K562 (cell line): ENCODE results near the gene P2RX3. TPM values are rescaled to one million over a fixed set of nuclear protein-coding genes. Genes with fewer than 3 reads are reported as not detected.

ENCODE experiments used
- ATAC-seq: fragments of 200-7000 bp; cut with Tn5 transposase; 3 replicates; pipeline ENCODE4 v1.9.1; 2020; ENCODE audit warnings: moderate library complexity
- BruUV-seq: library from RNA; stranded (reverse); fragments of 400-500 nt; replicated peaks from 2 replicates; lab custom pipeline; 2021; lab: Mats Ljungman, UMichigan
- CTCF ChIA-PET: fragments of 300-600 bp; formaldehyde crosslinking; extraction: SDS; loops from one replicate; lab custom pipeline; 2021; ENCODE audit warnings: low intra/inter-chr PET ratio; lab: Yijun Ruan, JAX
- POLR2A ChIA-PET: fragments of 300-600, 350-650 bp; sonication (Branson Sonifier 250); formaldehyde crosslinking; extraction: SDS; loops from one replicate; lab custom pipeline; 2021; ENCODE audit warnings: antibody characterized with exemption, inconsistent platforms; lab: Yijun Ruan, JAX
- DNase-seq, 4 experiments: peaks; one replicate each; pipeline versions ENCODE4 v3.0.0 to v3.0.0-alpha.2; 2011 to 2018; ENCODE audit warnings: low spot score in 3 of 4, mixed read lengths in 3 of 4; ENCODE audit errors: extremely low read depth in 1 of 4
- FAIRE-seq: peaks from 2 replicates; lab custom pipeline; 2011; peaks lifted over from hg19 to GRCh38; lab: Jason Lieb, UNC
- H2AFZ ChIP-seq: 2 replicates; pipeline ENCODE4 v1.6.0; 2011; ENCODE audit warnings: low read depth, low read length, control low read depth, inconsistent platforms
- H3K27ac ChIP-seq: fragments of 200-600 bp; 3 replicates; pipeline ENCODE4 v1.8.0; 2011; ENCODE audit warnings: low read depth, mild to moderate bottlenecking, control low read depth, inconsistent platforms, low read length, moderate library complexity, mixed read lengths; ENCODE audit errors: extremely low read depth
- H3K27me3 ChIP-seq, 2 experiments: fragments of 300-600 bp in 1 of 2; 2 replicates in 1 of 2; 3 replicates in 1 of 2; pipeline versions ENCODE4 v1.6.0 to v1.8.0; 2011; ENCODE audit warnings: inconsistent platforms in 2 of 2, low read length in 2 of 2, mild to moderate bottlenecking in 1 of 2, mixed read lengths in 1 of 2, moderate library complexity in 1 of 2; ENCODE audit not compliant: control insufficient read depth in 2 of 2, insufficient read depth in 2 of 2
- H3K36me3 ChIP-seq: fragments of 300-600 bp; 3 replicates; pipeline ENCODE4 v1.8.0; 2011; ENCODE audit warnings: mild to moderate bottlenecking, low read length, inconsistent platforms; ENCODE audit not compliant: control insufficient read depth, insufficient read depth
- H3K4me1 ChIP-seq, 2 experiments: fragments of 200-600 bp in 1 of 2; replicated peaks in 1 of 2; 2 replicates in 1 of 2; 3 replicates in 1 of 2; pipeline versions ENCODE4 v1.5.1 to v1.8.0; 2011; ENCODE audit warnings: inconsistent platforms in 2 of 2, low read length in 2 of 2, mild to moderate bottlenecking in 1 of 2, mixed read lengths in 1 of 2, moderate library complexity in 1 of 2; ENCODE audit not compliant: control insufficient read depth in 2 of 2, insufficient read depth in 2 of 2
- H3K4me2 ChIP-seq: 2 replicates; pipeline ENCODE4 v1.6.1; 2011; ENCODE audit warnings: low read length, control low read depth, inconsistent platforms, mixed read lengths; ENCODE audit not compliant: insufficient read depth
- H3K4me3 ChIP-seq: fragments of 200-600 bp; sonication (generic), shearing (Covaris generic); 2 replicates; pipeline ENCODE4 v1.5.1; 2016; ENCODE audit warnings: control low read depth, inconsistent platforms
- H3K79me2 ChIP-seq: fragments of 200-600 bp; 3 replicates; pipeline ENCODE4 v1.8.0; 2011; ENCODE audit warnings: low read length, inconsistent platforms; ENCODE audit not compliant: control insufficient read depth, insufficient read depth
- H3K9ac ChIP-seq, 2 experiments: 2 replicates each; pipeline versions ENCODE4 v1.6.0 to v1.6.1; 2011; ENCODE audit warnings: low read depth in 2 of 2, low read length in 2 of 2, control low read depth in 1 of 2, inconsistent platforms in 1 of 2, mild to moderate bottlenecking in 1 of 2, mixed read lengths in 1 of 2; ENCODE audit not compliant: insufficient read depth in 1 of 2
- H3K9me1 ChIP-seq: one replicate; pipeline ENCODE4 v1.6.0; 2011; ENCODE audit warnings: inconsistent platforms, mild to moderate bottlenecking, low read length, moderate library complexity; ENCODE audit not compliant: control insufficient read depth, insufficient read depth
- H3K9me3 ChIP-seq: replicated peaks from 2 replicates; pipeline ENCODE4 v1.5.1; 2011; ENCODE audit warnings: low read depth, low read length, inconsistent platforms; ENCODE audit not compliant: control insufficient read depth, insufficient read depth
- H4K20me1 ChIP-seq: replicated peaks from 2 replicates; pipeline ENCODE4 v1.6.1; 2011; ENCODE audit warnings: low read length, inconsistent platforms, mixed read lengths; ENCODE audit not compliant: control insufficient read depth, insufficient read depth
- BRF1 ChIP-seq: IDR thresholded peaks from 3 replicates; pipeline ENCODE4 v1.6.1; 2011; ENCODE audit warnings: borderline replicate concordance, mild to moderate bottlenecking; ENCODE audit not compliant: insufficient read length; ENCODE audit errors: extremely low read depth
- LEF1 ChIP-seq: fragments of 450-650 bp; IDR thresholded peaks from 2 replicates; pipeline ENCODE4 v1.6.1; 2016; ENCODE audit warnings: mild to moderate bottlenecking
- SMAD3 ChIP-seq: fragments of 450-650 bp; formaldehyde crosslinking; conservative IDR thresholded peaks from 2 replicates; pipeline ENCODE4 v1.4.0; 2020; ENCODE audit warnings: mild to moderate bottlenecking
- SOX6 ChIP-seq: fragments of 450-650 bp; IDR thresholded peaks from 2 replicates; pipeline ENCODE4 v1.6.1; 2014; ENCODE audit warnings: mild to moderate bottlenecking
- WGBS: fragments of 100-300 bp; shearing (Covaris generic); methylation state at CpG from one replicate; pipeline ENCODE4 v1.1.6; 2016; ENCODE audit warnings: low coverage, mixed read lengths; ENCODE audit not compliant: insufficient coverage; ENCODE audit errors: missing lambda C conversion rate; 5-methylcytosine and 5-hydroxymethylcytosine counted together
- in situ Hi-C: fragments of 300-500 bp; cut with MboI; formaldehyde crosslinking; loops from 4 replicates; pipeline ENCODE4 v1.15.0; 2018; ENCODE audit warnings: inconsistent platforms, mixed read lengths
- intact Hi-C: fragments of 100-400 bp; cut with micrococcal nuclease; formaldehyde crosslinking; loops from 2 replicates; pipeline ENCODE4 v1.14.2; 2022
- polyA plus RNA-seq, 8 experiments: library from polyadenylated mRNA; depleted of rRNA in 4 of 8; stranded (reverse) in 5 of 8; unstranded in 3 of 8; fragments of >200 nt; fragmentation: Nextera tagmentation in 2 of 8; fragmentation: Illumina TruSeq in 1 of 8; extraction: Ambion mirVana in 2 of 8; extraction: Trizol in 1 of 8; gene quantifications; 2 replicates each; pipeline versions ENCODE4 v1.2.1 to v1.2.3, GENCODE V29; 2011 to 2014; ENCODE audit warnings: inconsistent platforms in 1 of 8, missing spikeins in 1 of 8
- total RNA-seq, 7 experiments: library from RNA; depleted of rRNA in 6 of 7; stranded (reverse); fragments of >200 nt in 6 of 7; fragmentation: Illumina TruSeq in 2 of 7; extraction: Trizol in 2 of 7; gene quantifications; 2 replicates each; pipeline versions ENCODE4 v1.2.1 to v1.2.3, GENCODE V29; 2011 to 2021; ENCODE audit warnings: low replicate concordance in 1 of 7
- TF ChIP-seq, protein P1 (sequence below): sonication (generic); formaldehyde crosslinking; IDR thresholded peaks from 2 replicates; pipeline ENCODE4 v1.8.0; 2022; ENCODE audit warnings: mild to moderate bottlenecking, missing genetic modification reagents
- TF ChIP-seq, protein P2 (sequence below): sonication (generic); formaldehyde crosslinking; IDR thresholded peaks from 2 replicates; pipeline ENCODE4 v1.8.0; 2023; ENCODE audit warnings: mild to moderate bottlenecking, missing genetic modification reagents
- TF ChIP-seq, protein P3 (sequence below): fragments of 450-650 bp; IDR thresholded peaks from 2 replicates; pipeline ENCODE4 v1.6.1; 2017; ENCODE audit warnings: antibody characterized with exemption
- TF ChIP-seq, protein P4 (sequence below), 2 experiments: fragments of 450-650 bp; IDR thresholded peaks; 2 replicates each; pipeline ENCODE4 v1.6.1; 2018; ENCODE audit warnings: mild to moderate bottlenecking in 2 of 2, low read depth in 1 of 2; ENCODE audit not compliant: partially characterized antibody in 2 of 2

The P2RX3 gene
- total and polyA plus RNA-seq, 9 of the 15 experiments (the other 6 are each of a cell fraction or from before 2014, with no cell fraction given): not detected

DNA sequence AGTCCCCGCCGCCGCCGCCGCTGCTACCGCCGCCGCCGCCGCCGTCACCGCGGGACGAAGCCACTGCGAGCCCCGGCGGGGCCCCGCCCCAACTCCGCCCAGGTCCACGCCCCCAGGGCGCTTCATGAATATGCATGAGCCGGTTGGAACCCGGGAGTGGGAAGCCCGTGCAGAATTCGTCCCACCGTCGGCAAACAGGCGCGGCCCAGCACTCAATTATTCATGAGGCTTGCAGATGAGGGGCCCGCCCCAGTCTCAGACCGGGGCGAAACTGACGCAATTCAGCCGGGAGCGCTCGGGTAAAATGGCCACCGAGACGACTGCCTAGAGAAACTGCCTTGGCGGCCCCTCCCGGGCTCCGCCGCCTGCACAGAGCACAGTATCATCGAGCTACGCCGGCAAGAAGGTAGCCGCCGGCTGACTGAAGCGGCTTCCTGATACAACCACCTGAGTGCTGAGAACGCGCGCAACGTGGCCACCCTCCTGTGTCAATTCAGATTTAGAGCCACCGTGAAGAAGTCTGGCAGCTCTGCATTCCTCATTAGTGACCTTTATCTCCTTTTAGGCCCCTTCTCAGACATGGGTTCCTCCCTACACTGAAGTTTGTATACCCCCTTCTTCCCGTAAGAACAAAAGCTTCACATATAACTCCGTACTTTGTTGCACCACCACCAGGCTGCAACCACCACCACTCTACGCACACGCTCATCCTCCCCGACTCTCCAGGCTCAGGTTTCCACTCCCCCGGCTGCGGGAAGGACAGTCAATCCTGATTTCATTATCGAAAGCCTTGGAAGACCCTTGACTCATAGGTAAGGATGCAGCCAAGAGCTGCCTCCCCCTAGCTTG lies 13.0 kb upstream of the P2RX3 start, which contains the start of gene TNKS1BP1 (continued):
- TF ChIP-seq, protein P1, sequence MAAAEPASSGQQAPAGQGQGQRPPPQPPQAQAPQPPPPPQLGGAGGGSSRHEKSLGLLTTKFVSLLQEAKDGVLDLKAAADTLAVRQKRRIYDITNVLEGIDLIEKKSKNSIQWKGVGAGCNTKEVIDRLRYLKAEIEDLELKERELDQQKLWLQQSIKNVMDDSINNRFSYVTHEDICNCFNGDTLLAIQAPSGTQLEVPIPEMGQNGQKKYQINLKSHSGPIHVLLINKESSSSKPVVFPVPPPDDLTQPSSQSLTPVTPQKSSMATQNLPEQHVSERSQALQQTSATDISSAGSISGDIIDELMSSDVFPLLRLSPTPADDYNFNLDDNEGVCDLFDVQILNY: no peak
- 0 out of 2 replicates have a peak, but pooled peaks have one; percentile 19 for TF ChIP-seq SOX6
- TF ChIP-seq, protein P2, sequence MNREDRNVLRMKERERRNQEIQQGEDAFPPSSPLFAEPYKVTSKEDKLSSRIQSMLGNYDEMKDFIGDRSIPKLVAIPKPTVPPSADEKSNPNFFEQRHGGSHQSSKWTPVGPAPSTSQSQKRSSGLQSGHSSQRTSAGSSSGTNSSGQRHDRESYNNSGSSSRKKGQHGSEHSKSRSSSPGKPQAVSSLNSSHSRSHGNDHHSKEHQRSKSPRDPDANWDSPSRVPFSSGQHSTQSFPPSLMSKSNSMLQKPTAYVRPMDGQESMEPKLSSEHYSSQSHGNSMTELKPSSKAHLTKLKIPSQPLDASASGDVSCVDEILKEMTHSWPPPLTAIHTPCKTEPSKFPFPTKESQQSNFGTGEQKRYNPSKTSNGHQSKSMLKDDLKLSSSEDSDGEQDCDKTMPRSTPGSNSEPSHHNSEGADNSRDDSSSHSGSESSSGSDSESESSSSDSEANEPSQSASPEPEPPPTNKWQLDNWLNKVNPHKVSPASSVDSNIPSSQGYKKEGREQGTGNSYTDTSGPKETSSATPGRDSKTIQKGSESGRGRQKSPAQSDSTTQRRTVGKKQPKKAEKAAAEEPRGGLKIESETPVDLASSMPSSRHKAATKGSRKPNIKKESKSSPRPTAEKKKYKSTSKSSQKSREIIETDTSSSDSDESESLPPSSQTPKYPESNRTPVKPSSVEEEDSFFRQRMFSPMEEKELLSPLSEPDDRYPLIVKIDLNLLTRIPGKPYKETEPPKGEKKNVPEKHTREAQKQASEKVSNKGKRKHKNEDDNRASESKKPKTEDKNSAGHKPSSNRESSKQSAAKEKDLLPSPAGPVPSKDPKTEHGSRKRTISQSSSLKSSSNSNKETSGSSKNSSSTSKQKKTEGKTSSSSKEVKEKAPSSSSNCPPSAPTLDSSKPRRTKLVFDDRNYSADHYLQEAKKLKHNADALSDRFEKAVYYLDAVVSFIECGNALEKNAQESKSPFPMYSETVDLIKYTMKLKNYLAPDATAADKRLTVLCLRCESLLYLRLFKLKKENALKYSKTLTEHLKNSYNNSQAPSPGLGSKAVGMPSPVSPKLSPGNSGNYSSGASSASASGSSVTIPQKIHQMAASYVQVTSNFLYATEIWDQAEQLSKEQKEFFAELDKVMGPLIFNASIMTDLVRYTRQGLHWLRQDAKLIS (CRISPR knock-in tag): peak; percentile 37; the same call in 1 of the 2 replicates

DNA sequence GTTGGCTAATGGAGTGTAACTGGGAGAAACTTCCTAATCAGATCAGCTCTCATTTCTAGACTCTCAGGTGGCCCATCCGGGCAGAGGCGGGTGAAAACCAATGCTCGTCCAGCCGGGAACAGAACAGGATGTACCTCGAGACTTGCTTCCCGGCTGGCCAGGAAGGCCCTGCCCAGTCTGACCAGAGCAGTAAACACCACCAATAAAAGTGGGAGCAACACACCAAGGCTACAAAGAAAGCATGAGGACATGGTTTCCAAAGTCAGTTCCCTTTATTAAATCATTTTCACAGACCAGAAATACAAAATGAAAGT lies 12.5 kb upstream of the P2RX3 start:
- H2AFZ ChIP-seq: peak overlapping the region; percentile 64
- DNase-seq (no peak), FAIRE-seq (no peak), ATAC-seq (peak; percentile 3)
- H3K27ac ChIP-seq: peak overlapping the region; percentile 88
- in situ Hi-C loops (no loop called here), intact Hi-C loops (loop anchor here (5.0 kb wide), 1 partner anchor 48 kb away; no protein-coding TSS in a partner anchor)
- H4K20me1 ChIP-seq: peaks cover 7% of the 10 kb centered on the region
- H3K9me1 ChIP-seq: peaks cover 7% of the 10 kb centered on the region
- peak overlapping the region; percentile 90 for H3K4me2 ChIP-seq
- H3K27me3 ChIP-seq: no peaks in the 10 kb centered on the region
- H3K36me3 ChIP-seq: peaks cover 61% of the 10 kb centered on the region
- 13% methylated on average over 6 of the region's 6 CpGs for WGBS
- H3K9ac ChIP-seq: peak overlapping the region; percentile 71 to 91
- BruUV-seq: no TSS peak
- H3K9me3 ChIP-seq: no peaks in the 10 kb centered on the region
- POLR2A ChIA-PET: interaction anchor here (0.6 to 6.3 kb wide), 12 partner anchors 10 to 506 kb away, joined by 3 to 68 read pairs (median 4); partner anchors contain the start of genes SLC43A1 and SSRP1
- peaks cover 31% of the 10 kb centered on the region for H3K79me2 ChIP-seq
- H3K4me3 ChIP-seq: peak overlapping the region; percentile 60
- CTCF ChIA-PET: no interaction called here
- peaks cover 46 to 49% of the 10 kb centered on the region in 2 experiments for H3K4me1 ChIP-seq
- TF ChIP-seq SMAD3 (CRISPR knock-in tag): no peak
- TF ChIP-seq, protein P3, sequence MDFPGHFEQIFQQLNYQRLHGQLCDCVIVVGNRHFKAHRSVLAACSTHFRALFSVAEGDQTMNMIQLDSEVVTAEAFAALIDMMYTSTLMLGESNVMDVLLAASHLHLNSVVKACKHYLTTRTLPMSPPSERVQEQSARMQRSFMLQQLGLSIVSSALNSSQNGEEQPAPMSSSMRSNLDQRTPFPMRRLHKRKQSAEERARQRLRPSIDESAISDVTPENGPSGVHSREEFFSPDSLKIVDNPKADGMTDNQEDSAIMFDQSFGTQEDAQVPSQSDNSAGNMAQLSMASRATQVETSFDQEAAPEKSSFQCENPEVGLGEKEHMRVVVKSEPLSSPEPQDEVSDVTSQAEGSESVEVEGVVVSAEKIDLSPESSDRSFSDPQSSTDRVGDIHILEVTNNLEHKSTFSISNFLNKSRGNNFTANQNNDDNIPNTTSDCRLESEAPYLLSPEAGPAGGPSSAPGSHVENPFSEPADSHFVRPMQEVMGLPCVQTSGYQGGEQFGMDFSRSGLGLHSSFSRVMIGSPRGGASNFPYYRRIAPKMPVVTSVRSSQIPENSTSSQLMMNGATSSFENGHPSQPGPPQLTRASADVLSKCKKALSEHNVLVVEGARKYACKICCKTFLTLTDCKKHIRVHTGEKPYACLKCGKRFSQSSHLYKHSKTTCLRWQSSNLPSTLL: no peak
- TF ChIP-seq, protein P4, sequence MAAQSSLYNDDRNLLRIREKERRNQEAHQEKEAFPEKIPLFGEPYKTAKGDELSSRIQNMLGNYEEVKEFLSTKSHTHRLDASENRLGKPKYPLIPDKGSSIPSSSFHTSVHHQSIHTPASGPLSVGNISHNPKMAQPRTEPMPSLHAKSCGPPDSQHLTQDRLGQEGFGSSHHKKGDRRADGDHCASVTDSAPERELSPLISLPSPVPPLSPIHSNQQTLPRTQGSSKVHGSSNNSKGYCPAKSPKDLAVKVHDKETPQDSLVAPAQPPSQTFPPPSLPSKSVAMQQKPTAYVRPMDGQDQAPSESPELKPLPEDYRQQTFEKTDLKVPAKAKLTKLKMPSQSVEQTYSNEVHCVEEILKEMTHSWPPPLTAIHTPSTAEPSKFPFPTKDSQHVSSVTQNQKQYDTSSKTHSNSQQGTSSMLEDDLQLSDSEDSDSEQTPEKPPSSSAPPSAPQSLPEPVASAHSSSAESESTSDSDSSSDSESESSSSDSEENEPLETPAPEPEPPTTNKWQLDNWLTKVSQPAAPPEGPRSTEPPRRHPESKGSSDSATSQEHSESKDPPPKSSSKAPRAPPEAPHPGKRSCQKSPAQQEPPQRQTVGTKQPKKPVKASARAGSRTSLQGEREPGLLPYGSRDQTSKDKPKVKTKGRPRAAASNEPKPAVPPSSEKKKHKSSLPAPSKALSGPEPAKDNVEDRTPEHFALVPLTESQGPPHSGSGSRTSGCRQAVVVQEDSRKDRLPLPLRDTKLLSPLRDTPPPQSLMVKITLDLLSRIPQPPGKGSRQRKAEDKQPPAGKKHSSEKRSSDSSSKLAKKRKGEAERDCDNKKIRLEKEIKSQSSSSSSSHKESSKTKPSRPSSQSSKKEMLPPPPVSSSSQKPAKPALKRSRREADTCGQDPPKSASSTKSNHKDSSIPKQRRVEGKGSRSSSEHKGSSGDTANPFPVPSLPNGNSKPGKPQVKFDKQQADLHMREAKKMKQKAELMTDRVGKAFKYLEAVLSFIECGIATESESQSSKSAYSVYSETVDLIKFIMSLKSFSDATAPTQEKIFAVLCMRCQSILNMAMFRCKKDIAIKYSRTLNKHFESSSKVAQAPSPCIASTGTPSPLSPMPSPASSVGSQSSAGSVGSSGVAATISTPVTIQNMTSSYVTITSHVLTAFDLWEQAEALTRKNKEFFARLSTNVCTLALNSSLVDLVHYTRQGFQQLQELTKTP (IDR thresholded peaks at IDR 0.05; ENCODE audit: low read depth in 1 of 2, partially characterized antibody in 2 of 2): no peak
- TF ChIP-seq BRF1: no peak
- TF ChIP-seq LEF1: no peak
